HG03575 (cell line): Measurements from ENCODE around the gene SEMA4C.

Source experiments
- ATAC-seq: cut with Tn5 transposase; IDR thresholded peaks from one replicate; pipeline ENCODE4 v1.9.1; 2021; ENCODE audit not compliant: unreplicated experiment, insufficient number of reproducible peaks, low FRiP score; ENCODE audit errors: extremely low read depth

Gene SEMA4C

GRCh38 chr2:96869822-96870625 lies at the start of gene SEMA4C:
SEMA4C (minus strand) TSS chr2:96870080; CDS start chr2:96867886, 2,194 bp downstream.
- no peak for ATAC-seq

GRCh38 chr2:96918754-96919550 lies 49.1 kb upstream of the SEMA4C start:
- no peak for ATAC-seq

GRCh38 chr2:96918092-96918753 lies 48.3 kb upstream of the SEMA4C start:
- no peak for ATAC-seq

GRCh38 chr2:96916646-96917543 lies 47.0 kb upstream of the SEMA4C start:
- no peak for ATAC-seq

- ATAC-seq: no peak
Observed at GRCh38 chr2:96916156-96916630, 46.3 kb upstream of the SEMA4C start.

GRCh38 chr2:96914332-96914731 lies 44.5 kb upstream of the SEMA4C start:
- ATAC-seq: no peak

- no peak for ATAC-seq
Observed at GRCh38 chr2:96913398-96914202, 43.7 kb upstream of the SEMA4C start.

GRCh38 chr2:96913117-96913397 lies 43.2 kb upstream of the SEMA4C start:
- no peak for ATAC-seq

GRCh38 chr2:96912346-96913116 lies 42.7 kb upstream of the SEMA4C start:
- ATAC-seq: no peak

GRCh38 chr2:96909611-96910021 lies 39.7 kb upstream of the SEMA4C start:
- no peak for ATAC-seq

- ATAC-seq: no peak
Observed at GRCh38 chr2:96907115-96908041, 37.5 kb upstream of the SEMA4C start.

- ATAC-seq: no peak
Observed at GRCh38 chr2:96906729-96907114, 36.8 kb upstream of the SEMA4C start.

GRCh38 chr2:96903815-96904214 lies 33.9 kb upstream of the SEMA4C start:
- no peak for ATAC-seq

- no peak for ATAC-seq
Observed at GRCh38 chr2:96903318-96903717, 33.4 kb upstream of the SEMA4C start.

- ATAC-seq: no peak
Observed at GRCh38 chr2:96900237-96900636, 30.4 kb upstream of the SEMA4C start.

- no peak for ATAC-seq
Observed at GRCh38 chr2:96899413-96899741, 29.5 kb upstream of the SEMA4C start.
